Neural progenitor cell (in vitro differentiated cells): ENCODE measurements around the gene TCOF1. TPM values are rescaled to one million over a fixed set of nuclear protein-coding genes. Genes with fewer than 3 reads are reported as not detected.

ENCODE experiments used
- DNase-seq: peaks from one replicate; pipeline ENCODE4 v3.0.0-alpha.2; 2016; ENCODE audit warnings: low spot score
- H2AFZ ChIP-seq: fragments of 200-600 bp; sonication (generic); replicated peaks from 2 replicates; pipeline ENCODE4 v1.6.1; 2016; ENCODE audit warnings: antibody characterized with exemption
- H3F3A ChIP-seq: fragments of 200-600 bp; sonication (generic); 2 replicates; pipeline ENCODE4 v1.6.1; 2016; ENCODE audit warnings: antibody characterized with exemption, low read depth
- H3K27ac ChIP-seq: fragments of 200-600 bp; sonication (generic); 2 replicates; pipeline ENCODE4 v1.5.1; 2016; ENCODE audit warnings: mild to moderate bottlenecking
- H3K27me3 ChIP-seq: fragments of 200-600 bp; sonication (generic); 2 replicates; pipeline ENCODE4 v1.6.1; 2016; ENCODE audit warnings: mild to moderate bottlenecking, moderate library complexity
- H3K36me3 ChIP-seq: fragments of 200-600 bp; sonication (generic); 2 replicates; pipeline ENCODE4 v1.5.1; 2016
- H3K4me1 ChIP-seq: fragments of 200-600 bp; sonication (generic); 2 replicates; pipeline ENCODE4 v1.6.1; 2016; ENCODE audit warnings: mixed run types
- H3K4me2 ChIP-seq: fragments of 200-600 bp; sonication (generic); 2 replicates; pipeline ENCODE4 v1.6.1; 2016
- H3K4me3 ChIP-seq: fragments of 200-600 bp; sonication (generic); 2 replicates; pipeline ENCODE4 v1.5.1; 2016
- H3K79me2 ChIP-seq: fragments of 200-600 bp; sonication (generic); 2 replicates; pipeline ENCODE4 v1.6.1; 2016; ENCODE audit warnings: low read depth
- H3K9ac ChIP-seq: fragments of 200-600 bp; sonication (generic); 2 replicates; pipeline ENCODE4 v1.6.1; 2016
- H3K9me3 ChIP-seq: fragments of 200-600 bp; sonication (generic); 2 replicates; pipeline ENCODE4 v1.5.1; 2016; ENCODE audit warnings: low read depth
- H4K20me1 ChIP-seq: fragments of 200-600 bp; sonication (generic); 2 replicates; pipeline ENCODE4 v1.6.1; 2016; ENCODE audit warnings: low read depth
- H3K27ac Mint-ChIP-seq: 3 replicates; pipeline ENCODE4 v1.8.0; 2021; ENCODE audit warnings: mixed read lengths
- H3K27me3 Mint-ChIP-seq: 2 replicates; pipeline ENCODE4 v1.8.0; 2022; ENCODE audit warnings: low read depth, mild to moderate bottlenecking, inconsistent platforms, moderate library complexity, mixed read lengths; ENCODE audit not compliant: insufficient read depth
- H3K36me3 Mint-ChIP-seq: 3 replicates; pipeline ENCODE4 v1.8.0; 2021; ENCODE audit warnings: mixed read lengths
- H3K4me1 Mint-ChIP-seq: 3 replicates; pipeline ENCODE4 v1.8.0; 2021; ENCODE audit warnings: mixed read lengths
- H3K4me3 Mint-ChIP-seq: 3 replicates; pipeline ENCODE4 v1.8.0; 2021; ENCODE audit warnings: mild to moderate bottlenecking, moderate library complexity, mixed read lengths
- H3K9me3 Mint-ChIP-seq: 3 replicates; pipeline ENCODE4 v1.8.0; 2020; ENCODE audit warnings: mixed read lengths
- CTCF ChIP-seq: fragments of 200-600 bp; sonication (generic); IDR thresholded peaks from 2 replicates; pipeline ENCODE4 v1.5.1; 2017; ENCODE audit warnings: antibody characterized with exemption, mild to moderate bottlenecking
- EZH2 ChIP-seq: fragments of 200-600 bp; sonication (generic); IDR thresholded peaks from 2 replicates; pipeline ENCODE4 v1.6.1; 2017; ENCODE audit warnings: antibody characterized with exemption, mild to moderate bottlenecking, moderate library complexity
- EZH2phosphoT487 ChIP-seq: fragments of 200-600 bp; sonication (generic); IDR thresholded peaks from 2 replicates; pipeline ENCODE4 v1.6.1; 2017; ENCODE audit warnings: antibody characterized with exemption
- total RNA-seq: library from RNA; depleted of rRNA; stranded (reverse); fragments of >200 nt; gene quantifications from 2 replicates; pipeline ENCODE4 v1.2.3, GENCODE V29; 2015; ENCODE audit warnings: low replicate concordance

TCOF1 gene
- total RNA-seq, 1 donor from 2014 or later = 37.9 TPM

GRCh38 chr5:150402901-150403342 is 45.4 kb downstream of the TCOF1 start:
- Histone ChIP-seq H3K9me3 (no peaks in the 10 kb centered on the region), H3K79me2 (no peaks in the 10 kb centered on the region), H3K9ac (no peak overlapping the region), H3K36me3 (no peaks in the 10 kb centered on the region), H3K27ac (no peak overlapping the region), H3F3A (no peaks in the 10 kb centered on the region), H2AFZ (no peak overlapping the region), H4K20me1 (no peaks in the 10 kb centered on the region), H3K27me3 (no peaks in the 10 kb centered on the region), H3K4me3 (no peak overlapping the region), H3K4me2 (no peak overlapping the region), H3K4me1 (no peaks in the 10 kb centered on the region)
- Mint-ChIP-seq H3K4me3 (no peak overlapping the region), H3K27ac (no peak overlapping the region), H3K4me1 (peaks cover 9% of the 10 kb centered on the region), H3K27me3 (peaks cover 9% of the 10 kb centered on the region), H3K36me3 (peaks cover 17% of the 10 kb centered on the region), H3K9me3 (no peaks in the 10 kb centered on the region)
- DNase-seq = no peak
- TF ChIP-seq EZH2 (no peak), CTCF (no peak), EZH2phosphoT487 (no peak)

GRCh38 chr5:150404121-150404520 is 46.6 kb downstream of the TCOF1 start:
- peaks cover 9% of the 10 kb centered on the region for H3K4me1 Mint-ChIP-seq
- Histone ChIP-seq H3K4me1 (no peaks in the 10 kb centered on the region), H2AFZ (no peak overlapping the region), H3F3A (no peaks in the 10 kb centered on the region), H3K4me3 (no peak overlapping the region), H3K27me3 (no peaks in the 10 kb centered on the region), H4K20me1 (no peaks in the 10 kb centered on the region), H3K79me2 (no peaks in the 10 kb centered on the region), H3K9ac (no peak overlapping the region), H3K9me3 (no peaks in the 10 kb centered on the region), H3K4me2 (no peak overlapping the region), H3K36me3 (no peaks in the 10 kb centered on the region), H3K27ac (no peak overlapping the region)
- no peak overlapping the region for H3K4me3 Mint-ChIP-seq
- H3K9me3 Mint-ChIP-seq = no peaks in the 10 kb centered on the region
- no peak overlapping the region for H3K27ac Mint-ChIP-seq
- H3K27me3 Mint-ChIP-seq = peaks cover 9% of the 10 kb centered on the region
- DNase-seq = no peak
- peaks cover 17% of the 10 kb centered on the region for H3K36me3 Mint-ChIP-seq
- TF ChIP-seq CTCF (no peak), EZH2 (no peak), EZH2phosphoT487 (no peak)

GRCh38 chr5:150404535-150404934 is 47.0 kb downstream of the TCOF1 start:
- H3K9ac ChIP-seq = no peak overlapping the region
- no peaks in the 10 kb centered on the region for H3K79me2 ChIP-seq
- DNase-seq = no peak
- Mint-ChIP-seq H3K4me1 (peaks cover 9% of the 10 kb centered on the region), H3K4me3 (no peak overlapping the region), H3K9me3 (no peaks in the 10 kb centered on the region), H3K27me3 (peaks cover 9% of the 10 kb centered on the region), H3K36me3 (peaks cover 17% of the 10 kb centered on the region), H3K27ac (no peak overlapping the region)
- H3K4me1 ChIP-seq = no peaks in the 10 kb centered on the region
- H4K20me1 ChIP-seq = no peaks in the 10 kb centered on the region
- no peaks in the 10 kb centered on the region for H3K36me3 ChIP-seq
- H3F3A ChIP-seq = no peaks in the 10 kb centered on the region
- no peak overlapping the region for H2AFZ ChIP-seq
- no peak overlapping the region for H3K4me2 ChIP-seq
- H3K27me3 ChIP-seq = no peaks in the 10 kb centered on the region
- H3K9me3 ChIP-seq = no peaks in the 10 kb centered on the region
- TF ChIP-seq CTCF (no peak), EZH2 (no peak), EZH2phosphoT487 (no peak)
- no peak overlapping the region for H3K27ac ChIP-seq
- H3K4me3 ChIP-seq = no peak overlapping the region
